MM.1S (cell line): ENCODE data around the gene RAMP1.

Experiments used
- EZH2 ChIP-seq: fragments of 300-600 bp; sonication (generic); optimal IDR thresholded peaks from 2 replicates; pipeline ENCODE3; 2017; ENCODE audit warnings: low read depth, mild to moderate bottlenecking, antibody characterized with exemption, low read length, mixed read lengths
- EZH2phosphoT487 ChIP-seq: fragments of 300-600 bp; sonication (generic); IDR thresholded peaks from 2 replicates; pipeline ENCODE4 v1.6.1; 2018; ENCODE audit warnings: antibody characterized with exemption, low read length
- TF ChIP-seq, protein P1 (sequence below): fragments of 300-600 bp; sonication (generic); IDR thresholded peaks from 2 replicates; pipeline ENCODE4 v1.5.1; 2016; ENCODE audit warnings: antibody characterized with exemption, low read length, mixed read lengths

DNA sequence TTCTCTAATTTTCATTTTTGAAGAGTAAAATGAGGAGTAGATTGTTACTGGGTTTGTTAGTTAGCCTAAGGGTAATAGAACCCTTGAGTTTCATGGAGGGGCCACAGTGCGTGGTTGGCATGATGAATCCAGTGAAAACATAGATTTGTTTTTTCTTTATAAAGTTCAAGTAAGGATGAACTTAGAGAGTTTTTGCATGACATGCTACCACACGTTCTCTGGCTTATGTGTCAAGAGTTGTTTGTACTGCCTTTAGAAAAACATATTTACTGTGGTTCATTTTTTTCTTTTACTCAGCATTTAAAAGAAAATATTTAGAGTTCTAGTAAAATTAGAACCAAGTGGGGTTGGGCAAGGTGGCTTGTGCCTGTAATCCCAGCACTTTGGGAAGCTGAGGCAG is 39.0 kb upstream of the RAMP1 start:
- TF ChIP-seq, protein P1, sequence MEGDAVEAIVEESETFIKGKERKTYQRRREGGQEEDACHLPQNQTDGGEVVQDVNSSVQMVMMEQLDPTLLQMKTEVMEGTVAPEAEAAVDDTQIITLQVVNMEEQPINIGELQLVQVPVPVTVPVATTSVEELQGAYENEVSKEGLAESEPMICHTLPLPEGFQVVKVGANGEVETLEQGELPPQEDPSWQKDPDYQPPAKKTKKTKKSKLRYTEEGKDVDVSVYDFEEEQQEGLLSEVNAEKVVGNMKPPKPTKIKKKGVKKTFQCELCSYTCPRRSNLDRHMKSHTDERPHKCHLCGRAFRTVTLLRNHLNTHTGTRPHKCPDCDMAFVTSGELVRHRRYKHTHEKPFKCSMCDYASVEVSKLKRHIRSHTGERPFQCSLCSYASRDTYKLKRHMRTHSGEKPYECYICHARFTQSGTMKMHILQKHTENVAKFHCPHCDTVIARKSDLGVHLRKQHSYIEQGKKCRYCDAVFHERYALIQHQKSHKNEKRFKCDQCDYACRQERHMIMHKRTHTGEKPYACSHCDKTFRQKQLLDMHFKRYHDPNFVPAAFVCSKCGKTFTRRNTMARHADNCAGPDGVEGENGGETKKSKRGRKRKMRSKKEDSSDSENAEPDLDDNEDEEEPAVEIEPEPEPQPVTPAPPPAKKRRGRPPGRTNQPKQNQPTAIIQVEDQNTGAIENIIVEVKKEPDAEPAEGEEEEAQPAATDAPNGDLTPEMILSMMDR = no peak
- no peak for TF ChIP-seq EZH2
- no peak for TF ChIP-seq EZH2phosphoT487
